ENCODE measurements around the gene MAST4. TPM values are rescaled to one million over a fixed set of nuclear protein-coding genes. Genes with fewer than 3 reads are reported as not detected.
A peak's percentile ranks its signal among the peaks of the same experiment; 100 is the strongest.

MAST4 gene
- total and polyA plus RNA-seq, 2 of the 4 experiments (the other 2 are of a cell fraction), result 4.8 to 6.8 TPM

GRCh38 chr5:67095346-67096171 is 499.4 kb downstream of the MAST4 start:
- Histone ChIP-seq H4K5ac (ENCODE audit: low read depth, low read length) (peak overlapping the region; percentile 95), H3K9me3 (ENCODE audit: control insufficient read depth, insufficient read depth, low read length) (no peaks in the 10 kb centered on the region), H3K4me2 (ENCODE audit: low read depth, low read length) (peak overlapping the region; percentile 85), H2AK5ac (ENCODE audit: low read depth, low read length) (peak overlapping the region; percentile 63; the same call in 1 of the 2 replicates), H3K27me3 (ENCODE audit: control insufficient read depth, insufficient read depth, low read length) (no peaks in the 10 kb centered on the region), H2BK5ac (ENCODE audit: low read depth, low read length, poor library complexity, severe bottlenecking) (peak overlapping the region; percentile 95), H3K18ac (ENCODE audit: low read depth, low read length) (peak overlapping the region; percentile 98), H3K9ac (ENCODE audit: low read depth, low read length) (peak overlapping the region; percentile 65; the same call in 1 of the 2 replicates), H3K4ac (ENCODE audit: low read depth, low read length) (peak overlapping the region; percentile 89), H4K20me1 (ENCODE audit: insufficient read depth, low read length) (no peaks in the 10 kb centered on the region), H3K27ac (ENCODE audit: insufficient read depth, low read length) (peak overlapping the region; percentile 95), H4K91ac (ENCODE audit: insufficient read depth, low read depth, low read length) (peak overlapping the region; percentile 53), H2BK120ac (ENCODE audit: low read depth, low read length) (peak overlapping the region; percentile 96), H3K23ac (ENCODE audit: low read depth, low read length) (peak overlapping the region; percentile 98), H3K9me1 (ENCODE audit: insufficient read depth, low read length) (peaks cover 6% of the 10 kb centered on the region), H2AFZ (replicated peaks; ENCODE audit: low read length, poor library complexity) (peak overlapping the region; percentile 85), H3K4me1 (ENCODE audit: control insufficient read depth, insufficient read depth, low read length) (peaks cover 14% of the 10 kb centered on the region), H3K36me3 (ENCODE audit: control insufficient read depth, insufficient read depth, low read length) (peaks cover 3% of the 10 kb centered on the region; the same call in 1 of the 2 replicates), H2BK20ac (ENCODE audit: low read depth, low read length) (peak overlapping the region; percentile 98), H3K56ac (ENCODE audit: extremely low read depth, insufficient read depth, low read length) (peak overlapping the region; percentile 61; the same call in 1 of the 2 replicates), H3K4me3 (ENCODE audit: insufficient read depth, low read depth, low read length) (peak overlapping the region; percentile 12; the same call in 1 of the 2 replicates), H4K8ac (ENCODE audit: low read depth in 2 of 2, low read length in 2 of 2) (peak overlapping the region; percentile 23 to 94; a peak in 3 of 4 replicates), H2BK15ac (ENCODE audit: low read depth, low read length) (peak overlapping the region; percentile 21; the same call in 2 of the 3 replicates), H2AK9ac (replicated peaks; ENCODE audit: low read depth, low read length, poor library complexity) (peak overlapping the region; percentile 47), H3K14ac (replicated peaks; ENCODE audit: low read depth, low read length) (peak overlapping the region; percentile 97), H3K79me1 (ENCODE audit: low read depth in 1 of 2, low read length in 2 of 2) (peaks cover 0 to 13% of the 10 kb centered on the region in 2 experiments; a peak in 2 of 4 replicates)
- TF ChIP-seq MXI1 (IDR thresholded peaks at IDR 0.05; ENCODE audit: borderline replicate concordance, low read depth, low read length) (no peak), RCOR1 (IDR thresholded peaks at IDR 0.05; ENCODE audit: insufficient replicate concordance, low read length) (no peak), CEBPB (IDR thresholded peaks at IDR 0.05; ENCODE audit: low read depth, low read length) (no peak), FOS (IDR thresholded peaks at IDR 0.05; ENCODE audit: low read depth, low read length) (no peak), USF2 (IDR thresholded peaks at IDR 0.05; ENCODE audit: low read depth, low read length) (no peak), MAFK (IDR thresholded peaks at IDR 0.05; ENCODE audit: low read depth, low read length) (no peak), CHD1 (IDR thresholded peaks at IDR 0.05; ENCODE audit: low read depth, low read length) (no peak), ELK1 (IDR thresholded peaks at IDR 0.05; ENCODE audit: borderline replicate concordance, low read depth, low read length) (no peak), RAD21 (IDR thresholded peaks at IDR 0.05; ENCODE audit: low read length) (no peak), BHLHE40 (IDR thresholded peaks at IDR 0.05; ENCODE audit: low read depth, low read length) (no peak), MAZ (IDR thresholded peaks at IDR 0.05; ENCODE audit: borderline replicate concordance, low read depth, low read length) (no peak), RFX5 (IDR thresholded peaks at IDR 0.05; ENCODE audit: low read depth, low read length) (no peak), SMC3 (IDR thresholded peaks at IDR 0.05; ENCODE audit: low read depth, low read length) (no peak), POLR2A (IDR thresholded peaks at IDR 0.05; ENCODE audit: low read depth, low read length) (no peak), NFE2L2 (IDR thresholded peaks at IDR 0.05; ENCODE audit: low read depth, low read length) (no peak)
- dilution Hi-C loops (cut with HindIII; ENCODE audit: low sequenced_read_pairs, unreplicated experiment), result no loop called here
- BruUV-seq (replicated peaks), result no TSS peak
- in situ Hi-C loops (cut with MboI; ENCODE audit: low sequenced_read_pairs), result no loop called here
- intact Hi-C loops (cut with micrococcal nuclease), result loop anchor here (2.0 kb wide), 2 partner anchors 91 to 107 kb away; no protein-coding TSS in a partner anchor
- ChIA-PET CTCF (interaction anchor here (0.7 kb wide), 1 partner anchor 73 kb away, joined by 3 read pairs; no protein-coding TSS in a partner anchor), POLR2A (ENCODE audit: unreplicated experiment) (interaction anchor here (0.6 kb wide), 1 partner anchor 79 kb away, joined by 3 read pairs; no protein-coding TSS in a partner anchor)
- WGBS, 2 experiments (ENCODE audit: extremely low coverage in 2 of 2, insufficient read length in 1 of 2), result no CpG with 5 or more reads among the region's 8 CpGs
- peak; percentile 33 for DNase-seq
- peak; percentile 46 for ATAC-seq (ENCODE audit: low read depth)

Data from IMR-90 (cell line).